ENCODE results near the gene SLC2A9. TPM values are rescaled to one million over a fixed set of nuclear protein-coding genes. Genes with fewer than 3 reads are reported as not detected.

Gene SLC2A9
- total RNA-seq, 1 experiment from 2014 or later = 3.5 TPM

DNA sequence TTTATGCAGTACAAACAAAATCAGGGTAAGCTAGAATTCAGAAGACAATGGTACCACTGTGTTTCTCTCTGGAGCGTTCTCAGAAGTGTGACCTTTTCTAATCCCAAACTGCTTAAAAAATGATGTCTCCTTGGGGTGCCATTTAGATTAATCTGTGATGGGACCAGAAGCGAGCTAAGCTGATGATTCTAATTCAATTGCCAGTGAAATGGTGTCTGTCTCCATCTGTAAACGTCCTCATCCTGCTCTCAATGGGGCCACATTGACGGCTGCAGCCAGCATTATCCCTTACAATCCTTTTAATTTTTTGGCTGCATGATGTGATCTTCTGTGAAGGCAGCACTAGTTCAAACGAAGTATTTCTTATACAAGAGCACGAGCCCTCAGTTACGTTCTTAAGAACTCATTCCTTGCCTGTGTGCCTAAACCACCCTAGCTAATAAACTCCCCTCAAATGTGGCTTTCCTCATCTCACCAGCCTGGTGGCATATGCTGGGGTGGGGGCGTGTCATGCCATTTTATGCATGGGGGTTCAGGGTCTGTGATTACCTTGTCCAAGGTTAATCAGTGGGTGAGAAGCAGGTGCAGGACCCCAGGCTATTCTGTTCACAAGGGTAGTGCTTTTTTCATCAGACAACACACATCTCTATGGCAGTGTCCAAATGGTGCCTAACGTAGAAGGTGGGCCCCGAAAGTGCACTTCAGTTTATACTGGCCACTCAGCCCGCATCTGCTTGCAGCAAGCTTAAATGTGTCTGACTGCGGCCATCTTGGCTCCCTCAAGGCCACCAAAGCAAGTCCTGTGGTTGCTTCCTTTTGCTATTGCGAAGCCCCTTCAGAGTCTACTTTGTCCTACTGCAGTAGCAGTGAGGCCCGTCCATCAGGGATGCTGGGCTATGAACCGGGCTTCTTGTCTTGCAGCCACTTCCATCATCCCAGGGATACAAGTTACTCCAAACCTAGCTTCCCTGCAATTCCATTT, 45.7 kb upstream of the SLC2A9 start:
- in situ Hi-C loops (cut with HindIII; ENCODE audit: low pct_unique_long_range_greater_than_20kb, low sequenced_read_pairs) (no loop called here), intact Hi-C loops (cut with micrococcal nuclease; ENCODE audit: unreplicated experiment) (no loop called here)
- Histone ChIP-seq H3K4me3 (ENCODE audit: low read depth in 2 of 2, low read length in 2 of 2) (no peak overlapping the region), H3K36me3 (ENCODE audit: control insufficient read depth, insufficient read depth, low read length) (no peaks in the 10 kb centered on the region), H3K4me1 (ENCODE audit: control insufficient read depth, insufficient read depth, low read length) (no peaks in the 10 kb centered on the region), H3K27me3 (ENCODE audit: control insufficient read depth, insufficient read depth, low read length) (no peaks in the 10 kb centered on the region), H3K9me3 (ENCODE audit: control insufficient read depth, insufficient read depth, low read depth, low read length) (no peaks in the 10 kb centered on the region), H3K27ac (ENCODE audit: low read length) (no peak overlapping the region)
- no peak for TF ChIP-seq POLR2AphosphoS5 (IDR thresholded peaks at IDR 0.05; ENCODE audit: low read depth, low read length)
- no peak for TF ChIP-seq TCF7L2 (IDR thresholded peaks at IDR 0.05; ENCODE audit: low read depth, low read length)
- TF ChIP-seq SIN3A (IDR thresholded peaks at IDR 0.05; ENCODE audit: borderline replicate concordance, insufficient read depth, low read depth, low read length) = no peak
- TF ChIP-seq, protein P1, sequence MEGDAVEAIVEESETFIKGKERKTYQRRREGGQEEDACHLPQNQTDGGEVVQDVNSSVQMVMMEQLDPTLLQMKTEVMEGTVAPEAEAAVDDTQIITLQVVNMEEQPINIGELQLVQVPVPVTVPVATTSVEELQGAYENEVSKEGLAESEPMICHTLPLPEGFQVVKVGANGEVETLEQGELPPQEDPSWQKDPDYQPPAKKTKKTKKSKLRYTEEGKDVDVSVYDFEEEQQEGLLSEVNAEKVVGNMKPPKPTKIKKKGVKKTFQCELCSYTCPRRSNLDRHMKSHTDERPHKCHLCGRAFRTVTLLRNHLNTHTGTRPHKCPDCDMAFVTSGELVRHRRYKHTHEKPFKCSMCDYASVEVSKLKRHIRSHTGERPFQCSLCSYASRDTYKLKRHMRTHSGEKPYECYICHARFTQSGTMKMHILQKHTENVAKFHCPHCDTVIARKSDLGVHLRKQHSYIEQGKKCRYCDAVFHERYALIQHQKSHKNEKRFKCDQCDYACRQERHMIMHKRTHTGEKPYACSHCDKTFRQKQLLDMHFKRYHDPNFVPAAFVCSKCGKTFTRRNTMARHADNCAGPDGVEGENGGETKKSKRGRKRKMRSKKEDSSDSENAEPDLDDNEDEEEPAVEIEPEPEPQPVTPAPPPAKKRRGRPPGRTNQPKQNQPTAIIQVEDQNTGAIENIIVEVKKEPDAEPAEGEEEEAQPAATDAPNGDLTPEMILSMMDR (IDR thresholded peaks at IDR 0.05) = no peak
- TF ChIP-seq, protein P2, sequence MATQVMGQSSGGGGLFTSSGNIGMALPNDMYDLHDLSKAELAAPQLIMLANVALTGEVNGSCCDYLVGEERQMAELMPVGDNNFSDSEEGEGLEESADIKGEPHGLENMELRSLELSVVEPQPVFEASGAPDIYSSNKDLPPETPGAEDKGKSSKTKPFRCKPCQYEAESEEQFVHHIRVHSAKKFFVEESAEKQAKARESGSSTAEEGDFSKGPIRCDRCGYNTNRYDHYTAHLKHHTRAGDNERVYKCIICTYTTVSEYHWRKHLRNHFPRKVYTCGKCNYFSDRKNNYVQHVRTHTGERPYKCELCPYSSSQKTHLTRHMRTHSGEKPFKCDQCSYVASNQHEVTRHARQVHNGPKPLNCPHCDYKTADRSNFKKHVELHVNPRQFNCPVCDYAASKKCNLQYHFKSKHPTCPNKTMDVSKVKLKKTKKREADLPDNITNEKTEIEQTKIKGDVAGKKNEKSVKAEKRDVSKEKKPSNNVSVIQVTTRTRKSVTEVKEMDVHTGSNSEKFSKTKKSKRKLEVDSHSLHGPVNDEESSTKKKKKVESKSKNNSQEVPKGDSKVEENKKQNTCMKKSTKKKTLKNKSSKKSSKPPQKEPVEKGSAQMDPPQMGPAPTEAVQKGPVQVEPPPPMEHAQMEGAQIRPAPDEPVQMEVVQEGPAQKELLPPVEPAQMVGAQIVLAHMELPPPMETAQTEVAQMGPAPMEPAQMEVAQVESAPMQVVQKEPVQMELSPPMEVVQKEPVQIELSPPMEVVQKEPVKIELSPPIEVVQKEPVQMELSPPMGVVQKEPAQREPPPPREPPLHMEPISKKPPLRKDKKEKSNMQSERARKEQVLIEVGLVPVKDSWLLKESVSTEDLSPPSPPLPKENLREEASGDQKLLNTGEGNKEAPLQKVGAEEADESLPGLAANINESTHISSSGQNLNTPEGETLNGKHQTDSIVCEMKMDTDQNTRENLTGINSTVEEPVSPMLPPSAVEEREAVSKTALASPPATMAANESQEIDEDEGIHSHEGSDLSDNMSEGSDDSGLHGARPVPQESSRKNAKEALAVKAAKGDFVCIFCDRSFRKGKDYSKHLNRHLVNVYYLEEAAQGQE (IDR thresholded peaks at IDR 0.05; ENCODE audit: insufficient read depth in 1 of 2, low read depth in 2 of 2, low read length in 1 of 2) = no peak
- ATAC-seq (no peak), DNase-seq (ENCODE audit: low read depth, low spot score) (no peak)
- CTCF ChIA-PET = interaction anchor here (0.9 kb wide), 1 partner anchor 363 kb away, joined by 3 read pairs; no protein-coding TSS in a partner anchor
- POLR2A ChIA-PET = no interaction called here
- no TSS peak for BruUV-seq (replicated peaks)

DNA sequence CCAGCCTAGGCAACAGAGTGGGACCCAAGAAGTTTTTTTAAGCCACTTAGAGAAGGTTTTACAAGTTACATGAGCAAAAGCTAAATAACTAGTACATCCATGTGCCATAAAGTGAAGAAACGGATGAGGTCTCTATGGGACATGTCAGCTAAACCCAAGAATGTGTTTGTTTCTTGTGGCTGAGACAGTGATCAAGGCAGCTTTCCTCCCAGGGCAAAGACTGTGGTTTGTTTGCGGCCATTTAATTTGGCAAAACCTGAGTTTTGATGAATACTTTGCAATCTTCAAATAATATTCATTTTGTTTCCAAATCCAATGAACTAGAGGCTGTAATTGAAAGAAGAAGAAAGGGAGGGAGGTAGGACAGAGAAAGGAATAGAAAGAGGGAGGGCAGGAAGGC, 44.9 kb upstream of the SLC2A9 start:
- H3K36me3 ChIP-seq (ENCODE audit: control insufficient read depth, insufficient read depth, low read length) = no peaks in the 10 kb centered on the region

More for the DNA sequence above, 44.9 kb upstream of the SLC2A9 start:
- ChIA-PET POLR2A (no interaction called here), CTCF (interaction anchor here (0.9 kb wide), 1 partner anchor 363 kb away, joined by 3 read pairs; no protein-coding TSS in a partner anchor)
- in situ Hi-C loops (cut with HindIII; ENCODE audit: low pct_unique_long_range_greater_than_20kb, low sequenced_read_pairs) = no loop called here
- intact Hi-C loops (cut with micrococcal nuclease; ENCODE audit: unreplicated experiment) = no loop called here
- Histone ChIP-seq H3K9me3 (ENCODE audit: control insufficient read depth, insufficient read depth, low read depth, low read length) (no peaks in the 10 kb centered on the region), H3K27me3 (ENCODE audit: control insufficient read depth, insufficient read depth, low read length) (no peaks in the 10 kb centered on the region), H3K27ac (ENCODE audit: low read length) (no peak overlapping the region), H3K4me3 (ENCODE audit: low read depth in 2 of 2, low read length in 2 of 2) (no peak overlapping the region), H3K4me1 (ENCODE audit: control insufficient read depth, insufficient read depth, low read length) (no peaks in the 10 kb centered on the region)
- no TSS peak for BruUV-seq (replicated peaks)
- DNase-seq (ENCODE audit: low read depth, low spot score) (no peak), ATAC-seq (no peak)
- TF ChIP-seq, protein P1 (IDR thresholded peaks at IDR 0.05) = no peak
- TF ChIP-seq TCF7L2 (IDR thresholded peaks at IDR 0.05; ENCODE audit: low read depth, low read length) (no peak), POLR2AphosphoS5 (IDR thresholded peaks at IDR 0.05; ENCODE audit: low read depth, low read length) (no peak), SIN3A (IDR thresholded peaks at IDR 0.05; ENCODE audit: borderline replicate concordance, insufficient read depth, low read depth, low read length) (no peak)
- TF ChIP-seq, protein P2 (IDR thresholded peaks at IDR 0.05; ENCODE audit: insufficient read depth in 1 of 2, low read depth in 2 of 2, low read length in 1 of 2) = no peak

Data from Panc1 (cell line).